ENCODE results near the gene PCYT1A. TPM values are rescaled to one million over a fixed set of nuclear protein-coding genes. Genes with fewer than 3 reads are reported as not detected.

Gene PCYT1A
- total RNA-seq, 1 experiment from 2014 or later = 52.2 TPM

- Mint-ChIP-seq H3K27me3 (ENCODE audit: insufficient read depth, unreplicated experiment) (no peaks in the 10 kb centered on the region), H3K9me3 (ENCODE audit: unreplicated experiment) (no peaks in the 10 kb centered on the region), H3K36me3 (ENCODE audit: insufficient read depth, unreplicated experiment) (no peaks in the 10 kb centered on the region), H3K4me3 (ENCODE audit: unreplicated experiment) (no peak overlapping the region), H3K4me1 (ENCODE audit: low read depth, unreplicated experiment) (no peaks in the 10 kb centered on the region), H3K27ac (ENCODE audit: unreplicated experiment) (no peak overlapping the region)
- no peaks in the 10 kb centered on the region for H3K36me3 ChIP-seq (ENCODE audit: control insufficient read depth, insufficient read depth, low read length)
- ChIA-PET CTCF (no interaction called here), POLR2A (no interaction called here)
- intact Hi-C loops (cut with micrococcal nuclease; ENCODE audit: unreplicated experiment) = no loop called here
- DNase-seq = no peak
- no peaks in the 10 kb centered on the region for H3K27me3 ChIP-seq (replicated peaks; ENCODE audit: control insufficient read depth, insufficient read depth, low read length)
- no peak overlapping the region for H3K4me3 ChIP-seq (ENCODE audit: low read depth, low read length)
- H3K9me3 ChIP-seq = no peaks in the 10 kb centered on the region
- no TSS peak for BruUV-seq (replicated peaks)
- TF ChIP-seq CTCF (IDR thresholded peaks at IDR 0.05; ENCODE audit: insufficient read depth in 1 of 2, low read depth in 1 of 2, low read length in 1 of 2, severe bottlenecking in 1 of 2, unreplicated experiment in 1 of 2) = no peak
- no peaks in the 10 kb centered on the region for H3K4me1 ChIP-seq
These were observed 93.0 kb downstream of the PCYT1A start for GRCh38 chr3:196194542-196194915.

GRCh38 chr3:196193736-196194541, 93.6 kb downstream of the PCYT1A start:
- Mint-ChIP-seq H3K4me1 (ENCODE audit: low read depth, unreplicated experiment) (no peaks in the 10 kb centered on the region), H3K27me3 (ENCODE audit: insufficient read depth, unreplicated experiment) (no peaks in the 10 kb centered on the region), H3K4me3 (ENCODE audit: unreplicated experiment) (no peak overlapping the region), H3K9me3 (ENCODE audit: unreplicated experiment) (no peaks in the 10 kb centered on the region), H3K36me3 (ENCODE audit: insufficient read depth, unreplicated experiment) (no peaks in the 10 kb centered on the region), H3K27ac (ENCODE audit: unreplicated experiment) (no peak overlapping the region)
- DNase-seq = no peak
- Histone ChIP-seq H3K27me3 (replicated peaks; ENCODE audit: control insufficient read depth, insufficient read depth, low read length) (no peaks in the 10 kb centered on the region), H3K9me3 (no peaks in the 10 kb centered on the region), H3K4me3 (ENCODE audit: low read depth, low read length) (no peak overlapping the region), H3K4me1 (no peaks in the 10 kb centered on the region), H3K36me3 (ENCODE audit: control insufficient read depth, insufficient read depth, low read length) (no peaks in the 10 kb centered on the region)
- CTCF ChIA-PET = interaction anchor here (0.6 kb wide), 1 partner anchor 121 kb away, joined by 4 read pairs; no protein-coding TSS in a partner anchor
- intact Hi-C loops (cut with micrococcal nuclease; ENCODE audit: unreplicated experiment) = no loop called here
- no TSS peak for BruUV-seq (replicated peaks)
- POLR2A ChIA-PET = no interaction called here
- no peak for TF ChIP-seq CTCF (IDR thresholded peaks at IDR 0.05; ENCODE audit: insufficient read depth in 1 of 2, low read depth in 1 of 2, low read length in 1 of 2, severe bottlenecking in 1 of 2, unreplicated experiment in 1 of 2)

DNA sequence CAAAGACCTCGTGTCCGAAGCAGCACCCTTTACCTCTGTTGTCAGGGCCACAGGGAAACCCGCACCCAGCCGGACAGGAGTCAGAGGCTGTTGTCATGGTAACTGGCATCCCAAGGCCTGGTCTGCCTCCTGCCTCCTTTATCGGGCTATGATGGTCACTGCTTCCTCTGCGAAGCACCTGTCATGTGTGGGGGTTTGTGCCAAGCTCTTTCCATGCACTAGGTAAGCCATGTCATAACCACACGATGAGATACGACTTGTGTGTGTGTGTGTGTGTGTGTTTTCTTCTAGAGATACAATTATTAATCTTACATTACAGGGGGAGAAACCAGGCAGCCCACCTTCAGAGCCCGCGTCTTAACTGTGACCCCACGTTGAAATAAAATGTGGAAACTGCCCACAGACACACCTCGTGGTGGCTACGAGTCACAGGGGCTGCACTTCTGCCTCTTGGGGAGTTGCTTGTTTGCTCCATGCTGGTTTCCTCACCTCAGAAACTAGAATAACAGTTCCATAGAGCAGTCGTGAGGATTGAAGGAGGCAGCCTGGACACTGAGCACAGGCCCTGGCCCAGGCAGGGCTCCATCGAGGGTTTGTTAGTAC, 94.3 kb downstream of the PCYT1A start:
- H3K27me3 ChIP-seq (replicated peaks; ENCODE audit: control insufficient read depth, insufficient read depth, low read length) = no peaks in the 10 kb centered on the region
- no peak for TF ChIP-seq CTCF (IDR thresholded peaks at IDR 0.05; ENCODE audit: insufficient read depth in 1 of 2, low read depth in 1 of 2, low read length in 1 of 2, severe bottlenecking in 1 of 2, unreplicated experiment in 1 of 2)
- intact Hi-C loops (cut with micrococcal nuclease; ENCODE audit: unreplicated experiment) = no loop called here
- Mint-ChIP-seq H3K9me3 (ENCODE audit: unreplicated experiment) (no peaks in the 10 kb centered on the region), H3K27ac (ENCODE audit: unreplicated experiment) (no peak overlapping the region), H3K4me3 (ENCODE audit: unreplicated experiment) (no peak overlapping the region), H3K4me1 (ENCODE audit: low read depth, unreplicated experiment) (no peaks in the 10 kb centered on the region), H3K36me3 (ENCODE audit: insufficient read depth, unreplicated experiment) (no peaks in the 10 kb centered on the region), H3K27me3 (ENCODE audit: insufficient read depth, unreplicated experiment) (no peaks in the 10 kb centered on the region)
- CTCF ChIA-PET = interaction anchor here (0.6 kb wide), 1 partner anchor 120 kb away, joined by 4 read pairs; no protein-coding TSS in a partner anchor
- H3K9me3 ChIP-seq = no peaks in the 10 kb centered on the region
- H3K4me1 ChIP-seq = no peaks in the 10 kb centered on the region
- BruUV-seq (replicated peaks) = no TSS peak
- no peaks in the 10 kb centered on the region for H3K36me3 ChIP-seq (ENCODE audit: control insufficient read depth, insufficient read depth, low read length)
- no peak overlapping the region for H3K4me3 ChIP-seq (ENCODE audit: low read depth, low read length)
- POLR2A ChIA-PET = interaction anchor here (0.6 kb wide), 1 partner anchor 172 kb away, joined by 3 read pairs; no protein-coding TSS in a partner anchor
- no peak for DNase-seq

All from Caco-2 (cell line).